Cardiac muscle cell (in vitro differentiated cells and primary cell): ENCODE data around the gene EXOC5. TPM values are rescaled to one million over a fixed set of nuclear protein-coding genes. Genes with fewer than 3 reads are reported as not detected.

ENCODE experiments used
- DNase-seq, 2 donors: peaks; one replicate each; pipeline versions ENCODE4 v3.0.0 to v3.0.0-alpha.2; 2010 to 2017; ENCODE audit warnings: low read depth in 1 of 2, low spot score in 1 of 2
- H3K27ac ChIP-seq: fragments of 200-600 bp; sonication (generic); 2 replicates; pipeline ENCODE4 v1.5.1; 2016
- H3K27me3 ChIP-seq: fragments of 200-600 bp; sonication (generic); 2 replicates; pipeline ENCODE4 v1.6.0; 2016; ENCODE audit warnings: control low read depth
- H3K36me3 ChIP-seq: fragments of 200-600 bp; sonication (generic); 2 replicates; pipeline ENCODE4 v1.5.1; 2016; ENCODE audit warnings: control low read depth
- H3K4me1 ChIP-seq: fragments of 200-600 bp; sonication (generic); 2 replicates; pipeline ENCODE4 v1.8.1; 2017; ENCODE audit warnings: low read depth, mild to moderate bottlenecking, mixed run types
- H3K4me3 ChIP-seq: fragments of 200-600 bp; sonication (generic); 2 replicates; pipeline ENCODE4 v1.5.1; 2016; ENCODE audit warnings: mild to moderate bottlenecking
- H3K9me3 ChIP-seq: fragments of 200-600 bp; sonication (generic); 2 replicates; pipeline ENCODE4 v1.5.1; 2017; ENCODE audit warnings: low read depth, mild to moderate bottlenecking, control low read depth
- CTCF ChIP-seq: IDR thresholded peaks from 2 replicates; pipeline ENCODE4 v1.5.1; 2012; ENCODE audit warnings: low read depth, mild to moderate bottlenecking, low read length
- polyA plus RNA-seq: library from polyadenylated mRNA; unstranded; fragments of >200 nt; fragmentation: Nextera tagmentation; extraction: Ambion mirVana; gene quantifications from 2 replicates; pipeline ENCODE4 v1.2.1, GENCODE V29; 2016
- total RNA-seq: library from RNA; depleted of rRNA; stranded (reverse); fragments of >200 nt; gene quantifications from 2 replicates; pipeline ENCODE4 v1.2.3, GENCODE V29; 2016

The EXOC5 gene
- total and polyA plus RNA-seq, 2 experiments from 2014 or later: 61.9 to 73.4 TPM

GRCh38 chr14:57171903-57172302, 96.8 kb downstream of the EXOC5 start:
- Histone ChIP-seq H3K4me3 (no peak overlapping the region), H3K27me3 (no peaks in the 10 kb centered on the region), H3K27ac (no peak overlapping the region), H3K36me3 (no peaks in the 10 kb centered on the region), H3K9me3 (no peaks in the 10 kb centered on the region), H3K4me1 (no peaks in the 10 kb centered on the region)
- TF ChIP-seq CTCF: no peak
- no peak for DNase-seq

GRCh38 chr14:57171363-57171762, 97.3 kb downstream of the EXOC5 start:
- TF ChIP-seq CTCF: no peak
- H3K4me1 ChIP-seq: no peaks in the 10 kb centered on the region
- H3K36me3 ChIP-seq: no peaks in the 10 kb centered on the region
- H3K27me3 ChIP-seq: no peaks in the 10 kb centered on the region
- H3K9me3 ChIP-seq: no peaks in the 10 kb centered on the region
- DNase-seq: no peak
- H3K27ac ChIP-seq: no peak overlapping the region
- H3K4me3 ChIP-seq: no peak overlapping the region

GRCh38 chr14:57169901-57170300, 98.8 kb downstream of the EXOC5 start:
- Histone ChIP-seq H3K4me3 (no peak overlapping the region), H3K27me3 (no peaks in the 10 kb centered on the region), H3K9me3 (no peaks in the 10 kb centered on the region), H3K36me3 (no peaks in the 10 kb centered on the region), H3K27ac (no peak overlapping the region), H3K4me1 (no peaks in the 10 kb centered on the region)
- TF ChIP-seq CTCF: no peak
- no peak for DNase-seq

- Histone ChIP-seq H3K4me1 (no peaks in the 10 kb centered on the region), H3K36me3 (no peaks in the 10 kb centered on the region), H3K27me3 (no peaks in the 10 kb centered on the region), H3K27ac (no peak overlapping the region), H3K4me3 (no peak overlapping the region), H3K9me3 (no peaks in the 10 kb centered on the region)
- no peak for TF ChIP-seq CTCF
- DNase-seq: no peak
Measured at GRCh38 chr14:57168138-57168679, 100.5 kb downstream of the EXOC5 start.

- no peak for TF ChIP-seq CTCF
- DNase-seq: no peak
- Histone ChIP-seq H3K27me3 (peaks cover 3% of the 10 kb centered on the region), H3K4me3 (no peak overlapping the region), H3K4me1 (no peaks in the 10 kb centered on the region), H3K27ac (no peak overlapping the region), H3K9me3 (no peaks in the 10 kb centered on the region), H3K36me3 (no peaks in the 10 kb centered on the region)
Measured at GRCh38 chr14:57161583-57162234, 107.0 kb downstream of the EXOC5 start.
